Gastrocnemius medialis (tissue), 4 donors: Measurements from ENCODE around the gene TPSG1. TPM values are rescaled to one million over a fixed set of nuclear protein-coding genes. Genes with fewer than 3 reads are reported as not detected.

Source experiments
- ATAC-seq, 2 donors: fragments of 150-250 bp; one replicate each; pipeline ENCODE4 v1.9.1; 2016
- DNase-seq, 2 donors: peaks; one replicate each; pipeline ENCODE4 v3.0.0-alpha.2; 2019
- H3K27ac ChIP-seq, 4 donors: fragments of 200-600 bp; sonication (generic); 1 replicate in 1 of 4; 2 replicates in 3 of 4; pipeline ENCODE4 v1.5.1; 2016 to 2018; ENCODE audit warnings: mild to moderate bottlenecking in 2 of 4, moderate library complexity in 1 of 4
- H3K27me3 ChIP-seq, 3 donors: fragments of 200-600 bp; sonication (generic) in 2 of 3; 1 replicate in 1 of 3; 2 replicates in 2 of 3; pipeline versions ENCODE4 v1.5.1 to v1.6.0; 2016 to 2019; ENCODE audit warnings: mild to moderate bottlenecking in 1 of 3, moderate library complexity in 1 of 3
- H3K36me3 ChIP-seq, 2 donors: fragments of 200-600 bp; sonication (generic) in 1 of 2; one replicate each; pipeline ENCODE4 v1.5.1; 2017 to 2018
- H3K4me1 ChIP-seq, 2 donors: fragments of 200-600 bp; sonication (generic) in 1 of 2; one replicate each; pipeline ENCODE4 v1.5.1; 2016 to 2017; ENCODE audit warnings: mild to moderate bottlenecking in 2 of 2
- H3K4me3 ChIP-seq, 4 donors: fragments of 200-600 bp; sonication (generic) in 3 of 4; 1 replicate in 1 of 4; 2 replicates in 3 of 4; pipeline ENCODE4 v1.5.1; 2016 to 2019; ENCODE audit warnings: mild to moderate bottlenecking in 2 of 4
- H3K9me3 ChIP-seq, 3 donors: fragments of 200-600 bp; sonication (generic) in 2 of 3; 1 replicate in 1 of 3; 2 replicates in 2 of 3; pipeline ENCODE4 v1.5.1; 2016 to 2019
- CTCF ChIP-seq, 5 experiments: fragments of 450-650 bp in 3 of 5; fragments of 200-600 bp in 2 of 5; sonication (generic) in 2 of 5; IDR thresholded peaks in 4 of 5; conservative IDR thresholded peaks in 1 of 5; 1 replicate in 4 of 5; 2 replicates in 1 of 5; pipeline ENCODE4 v1.5.1; 2016 to 2019; ENCODE audit warnings: antibody characterized with exemption in 5 of 5, mild to moderate bottlenecking in 3 of 5, moderate library complexity in 3 of 5
- POLR2A ChIP-seq, 2 donors: fragments of 450-650 bp; IDR thresholded peaks; one replicate each; pipeline ENCODE4 v1.6.1; 2017; ENCODE audit warnings: antibody characterized with exemption in 2 of 2, mild to moderate bottlenecking in 2 of 2, moderate library complexity in 2 of 2
- in situ Hi-C, 4 donors: fragments of 200-750 bp; cut with MboI; loops; one replicate each; pipeline versions ENCODE4 v1.15.0 to v1.8.0; 2017; ENCODE audit warnings: low sequenced_read_pairs in 4 of 4
- intact Hi-C: fragments of 100-400 bp; cut with DNase I; formaldehyde crosslinking; loops from one replicate; pipeline ENCODE4 v1.15.1; 2023; ENCODE audit warnings: low total_unique reads
- total RNA-seq, 4 donors: library from RNA; depleted of rRNA; stranded (reverse); fragments of >200 nt; gene quantifications; one replicate each; pipeline versions ENCODE4 v1.1.0 to v1.2.3, GENCODE V29; 2016

TPSG1 gene
- total RNA-seq, 4 donors from 2014 or later: 0.29 TPM; not detected in 3

GRCh38 chr16:1175566-1176279 is 49.3 kb downstream of the TPSG1 start:
- no peak for ATAC-seq
- Histone ChIP-seq H3K4me3 (no peak overlapping the region), H3K9me3 (no peaks in the 10 kb centered on the region), H3K27ac (no peak overlapping the region), H3K36me3 (no peaks in the 10 kb centered on the region), H3K4me1 (no peaks in the 10 kb centered on the region), H3K27me3 (peaks cover 18 to 35% (median 28%) of the 10 kb centered on the region in 3 donors)
- intact Hi-C loops (no loop called here), in situ Hi-C loops (no loop called here)
- TF ChIP-seq POLR2A (IDR thresholded peaks at IDR 0.05): no peak
- TF ChIP-seq CTCF (IDR thresholded peaks at IDR 0.05 in 4 of 5, conservative IDR thresholded peaks at IDR 0.05 in 1 of 5): no peak
- DNase-seq: no peak

GRCh38 chr16:1174477-1175357 is 50.4 kb downstream of the TPSG1 start:
- no peak overlapping the region for H3K27ac ChIP-seq
- no peaks in the 10 kb centered on the region for H3K9me3 ChIP-seq
- TF ChIP-seq POLR2A (IDR thresholded peaks at IDR 0.05) (no peak), CTCF (IDR thresholded peaks at IDR 0.05 in 4 of 5, conservative IDR thresholded peaks at IDR 0.05 in 1 of 5) (no peak)
- no peak overlapping the region for H3K4me3 ChIP-seq
- in situ Hi-C loops (no loop called here), intact Hi-C loops (no loop called here)
- no peaks in the 10 kb centered on the region for H3K4me1 ChIP-seq
- ATAC-seq (no peak), DNase-seq (no peak)
- no peaks in the 10 kb centered on the region for H3K36me3 ChIP-seq
- peaks cover 24 to 37% (median 26%) of the 10 kb centered on the region in 3 donors for H3K27me3 ChIP-seq

DNA sequence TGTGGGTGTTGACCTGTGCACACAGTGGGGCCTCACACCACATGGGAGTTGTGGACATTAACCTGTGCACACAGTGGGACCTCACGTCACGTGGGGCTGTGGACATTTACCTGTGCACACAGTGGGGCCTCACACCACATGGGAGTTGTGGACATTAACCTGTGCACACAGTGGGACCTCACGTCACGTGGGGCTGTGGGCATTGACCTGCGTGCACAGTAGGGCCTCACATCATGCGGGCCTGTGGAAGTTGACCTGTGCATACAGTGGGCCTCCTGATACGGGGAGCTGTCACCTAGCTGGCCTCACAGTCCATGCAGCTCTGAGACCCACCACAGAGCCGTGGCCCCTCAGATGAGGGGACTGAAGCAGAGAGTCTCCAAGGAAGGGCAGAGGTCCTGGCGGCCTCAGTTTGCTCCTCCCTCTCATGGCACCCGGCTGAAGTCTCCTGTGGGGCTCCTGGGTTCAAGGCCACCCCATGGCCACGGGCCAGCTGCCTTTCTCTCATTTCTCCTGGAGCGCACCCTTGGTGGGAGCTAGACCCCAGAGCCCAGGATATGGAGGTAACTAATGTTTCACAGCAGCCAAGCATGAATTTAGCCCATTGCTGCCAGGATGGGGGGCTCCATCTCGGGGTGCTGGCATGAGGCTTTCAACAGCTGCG is 51.1 kb downstream of the TPSG1 start:
- Histone ChIP-seq H3K27ac (no peak overlapping the region), H3K36me3 (no peaks in the 10 kb centered on the region), H3K27me3 (peaks cover 26 to 41% (median 31%) of the 10 kb centered on the region in 3 donors), H3K9me3 (no peaks in the 10 kb centered on the region), H3K4me3 (no peak overlapping the region), H3K4me1 (no peaks in the 10 kb centered on the region)
- DNase-seq: no peak
- ATAC-seq: no peak
- no peak for TF ChIP-seq POLR2A (IDR thresholded peaks at IDR 0.05)
- no peak for TF ChIP-seq CTCF (IDR thresholded peaks at IDR 0.05 in 4 of 5, conservative IDR thresholded peaks at IDR 0.05 in 1 of 5)
- intact Hi-C loops (no loop called here), in situ Hi-C loops (no loop called here)

- ATAC-seq (no peak), DNase-seq (no peak)
- Histone ChIP-seq H3K9me3 (no peaks in the 10 kb centered on the region), H3K36me3 (no peaks in the 10 kb centered on the region), H3K4me1 (no peaks in the 10 kb centered on the region), H3K27me3 (peaks cover 29 to 46% (median 32%) of the 10 kb centered on the region in 3 donors), H3K27ac (no peak overlapping the region), H3K4me3 (no peak overlapping the region)
- intact Hi-C loops (no loop called here), in situ Hi-C loops (no loop called here)
- no peak for TF ChIP-seq POLR2A (IDR thresholded peaks at IDR 0.05)
- no peak for TF ChIP-seq CTCF (IDR thresholded peaks at IDR 0.05 in 4 of 5, conservative IDR thresholded peaks at IDR 0.05 in 1 of 5)
Observed at GRCh38 chr16:1172651-1173050, 52.4 kb downstream of the TPSG1 start.
